ENCODE data around the gene OR3A2. TPM values are rescaled to one million over a fixed set of nuclear protein-coding genes. Genes with fewer than 3 reads are reported as not detected.
"Not testable (repeated sequence)": the region's sequence is repeated elsewhere in the genome, so short reads cannot be mapped to it uniquely, and the experiment has no call there.

The OR3A2 gene
- under 1 TPM in 2 of 6 donors, not detected in 4; 0.24 to 0.46 TPM for total RNA-seq

DNA sequence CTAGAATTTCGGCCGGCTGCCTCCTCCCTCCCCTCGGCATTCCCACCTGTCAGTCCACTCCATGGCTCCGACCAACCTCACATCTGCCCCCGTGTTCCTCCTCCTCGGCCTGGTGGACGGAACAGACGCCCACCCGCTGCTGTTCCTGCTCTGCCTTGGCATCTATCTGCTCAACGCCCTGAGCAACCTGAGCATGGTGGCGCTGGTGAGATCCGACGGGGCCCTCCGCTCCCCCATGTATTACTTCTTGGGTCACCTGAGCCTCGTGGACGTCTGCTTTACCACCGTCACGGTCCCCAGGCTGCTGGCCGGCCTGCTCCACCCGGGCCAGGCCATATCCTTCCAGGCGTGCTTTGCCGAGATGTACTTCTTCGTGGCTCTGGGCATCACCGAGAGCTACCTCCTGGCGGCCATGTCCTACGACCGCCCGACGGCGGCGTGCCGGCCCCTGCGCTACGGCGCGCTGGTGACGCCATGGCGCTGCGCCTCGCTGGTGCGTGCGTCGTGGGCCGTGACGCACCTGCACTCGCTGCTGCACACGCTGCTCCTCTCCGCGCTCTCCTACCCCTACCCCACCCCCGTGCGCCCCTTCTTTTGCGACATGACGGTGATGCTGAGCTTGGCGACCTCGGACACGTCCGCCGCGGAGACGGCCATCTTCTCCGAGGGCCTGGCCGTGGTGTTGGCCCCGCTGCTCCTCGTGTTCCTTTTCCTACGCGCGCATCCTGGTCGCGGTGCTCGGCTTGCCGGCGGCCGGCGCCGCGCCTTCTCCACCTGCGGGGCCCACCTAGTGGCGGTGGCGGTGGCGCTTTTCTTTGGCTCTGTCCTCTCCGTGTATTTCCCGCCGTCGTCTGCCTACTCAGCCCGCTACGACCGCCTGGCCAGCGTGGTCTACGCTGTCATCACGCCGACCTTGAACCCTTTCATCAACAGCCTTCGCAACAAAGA, at the start of gene OR3A2:
TSS of gene OR3A2 (minus strand) at position 440 of the 948 bp plus-strand sequence.
- DNase-seq (peak in 1 of 2 donors; percentile 70), ATAC-seq (ENCODE audit: low FRiP score in 2 of 2) (no peak)
- TF ChIP-seq, protein P1, sequence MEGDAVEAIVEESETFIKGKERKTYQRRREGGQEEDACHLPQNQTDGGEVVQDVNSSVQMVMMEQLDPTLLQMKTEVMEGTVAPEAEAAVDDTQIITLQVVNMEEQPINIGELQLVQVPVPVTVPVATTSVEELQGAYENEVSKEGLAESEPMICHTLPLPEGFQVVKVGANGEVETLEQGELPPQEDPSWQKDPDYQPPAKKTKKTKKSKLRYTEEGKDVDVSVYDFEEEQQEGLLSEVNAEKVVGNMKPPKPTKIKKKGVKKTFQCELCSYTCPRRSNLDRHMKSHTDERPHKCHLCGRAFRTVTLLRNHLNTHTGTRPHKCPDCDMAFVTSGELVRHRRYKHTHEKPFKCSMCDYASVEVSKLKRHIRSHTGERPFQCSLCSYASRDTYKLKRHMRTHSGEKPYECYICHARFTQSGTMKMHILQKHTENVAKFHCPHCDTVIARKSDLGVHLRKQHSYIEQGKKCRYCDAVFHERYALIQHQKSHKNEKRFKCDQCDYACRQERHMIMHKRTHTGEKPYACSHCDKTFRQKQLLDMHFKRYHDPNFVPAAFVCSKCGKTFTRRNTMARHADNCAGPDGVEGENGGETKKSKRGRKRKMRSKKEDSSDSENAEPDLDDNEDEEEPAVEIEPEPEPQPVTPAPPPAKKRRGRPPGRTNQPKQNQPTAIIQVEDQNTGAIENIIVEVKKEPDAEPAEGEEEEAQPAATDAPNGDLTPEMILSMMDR (IDR thresholded peaks at IDR 0.05), result no peak
- TF ChIP-seq POLR2A (IDR thresholded peaks at IDR 0.05) (no peak), POLR2AphosphoS5 (IDR thresholded peaks at IDR 0.05) (no peak), EP300 (IDR thresholded peaks at IDR 0.05) (no peak)
- no peak within 1 kb of the TSS for H3K27ac ChIP-seq
- H3K9me3 ChIP-seq, result no peaks in the 10 kb centered on the region
- H3K27me3 ChIP-seq, result peaks cover 0 to 8% (median 4%) of the 10 kb centered on the region in 4 donors
- H3K4me1 ChIP-seq, result no peaks in the 10 kb centered on the region
- H3K36me3 ChIP-seq, result no peaks in the 10 kb centered on the region
- H3K4me3 ChIP-seq, result peak within 1 kb of the TSS in 1 of 4 donors; percentile 10
- 37 to 38% methylated on average over 44 to 91 of the region's 92 CpGs for WGBS, 2 donors

DNA sequence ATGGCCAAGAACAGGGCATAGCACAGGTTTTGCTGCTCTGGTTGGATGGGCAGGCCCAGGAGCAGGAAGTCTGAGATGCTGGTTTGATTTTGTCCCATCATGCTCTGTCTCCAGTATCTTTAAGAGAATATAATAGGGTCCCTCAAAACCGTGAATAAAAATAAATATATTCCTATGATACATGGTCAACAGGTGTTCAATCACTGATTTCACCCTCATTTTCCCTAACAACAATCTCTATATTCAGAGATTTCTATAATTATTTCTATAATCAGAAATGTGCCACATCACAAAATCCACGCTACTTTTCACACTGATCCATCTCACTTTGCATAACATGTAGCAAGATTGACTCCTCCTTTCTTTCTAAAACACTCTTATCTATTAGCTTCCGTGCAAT, 47.6 kb upstream of the OR3A2 start, which contains the start of gene OR1E2:
TSS of gene OR1E2 (minus strand) at position 101 of the 400 bp plus-strand sequence. CDS start at position 101, 0 bp downstream.
- no peak for TF ChIP-seq EP300 (IDR thresholded peaks at IDR 0.05)
- TF ChIP-seq, protein P1 (IDR thresholded peaks at IDR 0.05), result no peak
- TF ChIP-seq POLR2AphosphoS5 (IDR thresholded peaks at IDR 0.05), result no peak
- TF ChIP-seq POLR2A (IDR thresholded peaks at IDR 0.05), result no peak
- no peak within 1 kb of the TSS for H3K27ac ChIP-seq
- 71 to 74% methylated on average over 3 of the region's 3 CpGs for WGBS, 2 donors

DNA sequence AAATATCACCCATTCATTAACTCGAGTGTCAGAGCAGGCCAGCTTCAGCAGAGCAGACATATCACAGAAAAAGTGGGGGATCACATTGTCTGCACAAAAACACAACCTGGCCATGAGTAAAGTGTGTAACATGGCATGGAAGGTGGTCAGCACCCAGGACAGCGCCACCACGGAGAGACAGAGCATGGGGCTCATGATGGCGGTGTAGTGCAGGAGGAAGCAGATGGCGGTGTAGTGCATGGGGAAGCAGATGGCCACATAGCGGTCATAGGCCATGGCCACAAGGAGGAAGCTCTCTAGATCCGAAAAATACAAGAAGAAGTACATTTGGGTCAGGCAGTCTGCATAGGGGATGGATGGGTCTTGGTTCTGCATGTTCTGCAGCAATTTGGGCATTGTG, 47.1 kb upstream of the OR3A2 start:
- not testable (repeated sequence) for H3K4me1 ChIP-seq, H3K27ac ChIP-seq, H3K9me3 ChIP-seq, H3K27me3 ChIP-seq, H3K4me3 ChIP-seq, DNase-seq, H3K36me3 ChIP-seq
- 22 to 34% methylated on average over 7 of the region's 7 CpGs for WGBS, 2 donors
- peak; percentile 42 to 74 for ATAC-seq (ENCODE audit: low FRiP score in 2 of 2)

More for the DNA sequence above, 47.6 kb upstream of the OR3A2 start, which contains the start of gene OR1E2:
- H3K4me1 ChIP-seq, result no peaks in the 10 kb centered on the region
- no peak within 1 kb of the TSS for H3K4me3 ChIP-seq
- H3K36me3 ChIP-seq, result no peaks in the 10 kb centered on the region
- H3K9me3 ChIP-seq, result peaks cover 0 to 3% (median 0%) of the 10 kb centered on the region in 4 donors
- DNase-seq (no peak), ATAC-seq (ENCODE audit: low FRiP score in 2 of 2) (no peak)
- H3K27me3 ChIP-seq, result no peaks in the 10 kb centered on the region

DNA sequence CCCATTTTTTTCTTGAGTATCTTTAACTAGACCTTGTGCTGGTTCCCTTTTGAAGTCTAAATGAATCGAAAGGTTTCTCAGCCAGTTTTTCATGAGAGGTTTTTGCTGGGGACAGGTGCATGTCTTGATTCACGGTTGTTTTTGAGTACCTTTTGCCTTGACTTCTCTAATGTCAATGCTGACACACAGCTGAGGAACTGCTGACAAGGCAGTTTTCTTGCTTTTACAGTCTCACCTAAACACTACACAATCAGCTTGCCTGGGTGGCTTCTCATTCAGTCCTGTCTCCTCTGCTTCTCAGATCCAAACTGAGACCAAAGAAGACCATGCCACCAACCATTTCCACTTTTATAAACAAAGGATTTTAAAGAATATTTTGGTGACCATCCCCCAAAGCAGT, 32.1 kb upstream of the OR3A2 start:
- DNase-seq (no peak), ATAC-seq (ENCODE audit: low FRiP score in 2 of 2) (no peak)
- Histone ChIP-seq H3K27me3 (no peaks in the 10 kb centered on the region), H3K4me3 (no peak overlapping the region), H3K4me1 (no peaks in the 10 kb centered on the region), H3K36me3 (no peaks in the 10 kb centered on the region), H3K27ac (no peak overlapping the region), H3K9me3 (no peaks in the 10 kb centered on the region)
- TF ChIP-seq, protein P1 (IDR thresholded peaks at IDR 0.05), result no peak
- TF ChIP-seq POLR2AphosphoS5 (IDR thresholded peaks at IDR 0.05) (no peak), POLR2A (IDR thresholded peaks at IDR 0.05) (no peak), EP300 (IDR thresholded peaks at IDR 0.05) (no peak)
- 65 to 78% methylated on average over 2 of the region's 2 CpGs for WGBS, 2 donors

DNA sequence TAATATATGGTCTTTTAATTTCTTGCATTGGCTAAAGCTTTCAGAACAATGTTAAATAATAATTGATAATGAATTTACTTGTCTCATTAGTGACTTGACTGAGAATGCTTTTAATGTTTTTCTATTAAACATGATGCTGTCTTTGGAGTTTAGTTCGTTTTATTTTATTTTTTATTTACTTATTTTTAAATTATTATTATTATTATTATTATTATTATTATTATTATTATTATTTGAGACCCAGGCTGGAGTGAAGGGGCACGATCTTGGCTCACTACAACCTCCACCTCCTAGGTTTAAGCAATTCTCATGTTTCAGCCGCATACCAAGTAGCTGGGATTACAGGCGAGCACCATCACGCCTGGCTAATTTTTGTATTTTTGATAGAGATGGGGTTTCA, 29.5 kb upstream of the OR3A2 start:
- DNase-seq (no peak), ATAC-seq (ENCODE audit: low FRiP score in 2 of 2) (no peak)
- no peak overlapping the region for H3K27ac ChIP-seq
- 81 to 86% methylated on average over 5 of the region's 5 CpGs for WGBS, 2 donors
- no peaks in the 10 kb centered on the region for H3K4me1 ChIP-seq
- H3K4me3 ChIP-seq, result no peak overlapping the region
- no peaks in the 10 kb centered on the region for H3K36me3 ChIP-seq
- TF ChIP-seq, protein P1 (IDR thresholded peaks at IDR 0.05), result no peak
- TF ChIP-seq POLR2A (IDR thresholded peaks at IDR 0.05), result no peak
- TF ChIP-seq EP300 (IDR thresholded peaks at IDR 0.05), result no peak
- TF ChIP-seq POLR2AphosphoS5 (IDR thresholded peaks at IDR 0.05), result no peak
- H3K27me3 ChIP-seq, result no peaks in the 10 kb centered on the region
- H3K9me3 ChIP-seq, result no peaks in the 10 kb centered on the region

- WGBS, 2 donors, result 57% methylated on average over 4 of the region's 16 CpGs; no CpG with 5 or more reads in 1 of the 2 donors
- peak in 1 of 2 donors; percentile 40 for ATAC-seq (ENCODE audit: low FRiP score in 2 of 2)
Measured at GRCh38 chr17:3412216-3412615, 26.1 kb upstream of the OR3A2 start.

More at GRCh38 chr17:3412216-3412615, 26.1 kb upstream of the OR3A2 start:
- not testable (repeated sequence) for H3K4me1 ChIP-seq, DNase-seq, H3K27me3 ChIP-seq, H3K4me3 ChIP-seq, H3K9me3 ChIP-seq, H3K36me3 ChIP-seq, H3K27ac ChIP-seq

Measured in upper lobe of left lung (tissue), 6 donors.